ENCODE data around the gene RPS5. TPM values are rescaled to one million over a fixed set of nuclear protein-coding genes. Genes with fewer than 3 reads are reported as not detected.
"Not testable (repeated sequence)": the region's sequence is repeated elsewhere in the genome, so short reads cannot be mapped to it uniquely, and the experiment has no call there.

The RPS5 gene
- total and polyA plus RNA-seq, 9 of the 15 experiments (the other 6 are each of a cell fraction or from before 2014, with no cell fraction given), result 1,228 to 3,570 (median 2,484) TPM

GRCh38 chr19:58401840-58402421 is 14.9 kb downstream of the RPS5 start (continued):
- TF ChIP-seq E2F3 (CRISPR knock-in tag; IDR thresholded peaks at IDR 0.05) (0 out of 2 replicates have a peak, but pooled peaks have one; percentile 33), E4F1 (CRISPR knock-in tag; IDR thresholded peaks at IDR 0.05; ENCODE audit: borderline replicate concordance) (no peak), CREB3 (tag; conservative IDR thresholded peaks at IDR 0.05; ENCODE audit: low read depth) (no peak), PTBP1 (IDR thresholded peaks at IDR 0.05; ENCODE audit: low read depth, low read length) (no peak)

GRCh38 chr19:58403920-58404478 is 16.9 kb downstream of the RPS5 start:
- H2AFZ ChIP-seq (ENCODE audit: low read depth, low read length); CTCF ChIA-PET (ENCODE audit: low intra/inter-chr PET ratio); ATAC-seq; H4K20me1 ChIP-seq (replicated peaks; ENCODE audit: control insufficient read depth, insufficient read depth, low read length); in situ Hi-C loops (cut with MboI); H3K9me3 ChIP-seq (replicated peaks; ENCODE audit: control insufficient read depth, insufficient read depth, low read depth, low read length); H3K4me2 ChIP-seq (ENCODE audit: insufficient read depth, low read length); H3K27me3 ChIP-seq (ENCODE audit: control insufficient read depth in 2 of 2, insufficient read depth in 2 of 2, low read length in 2 of 2); H3K9me1 ChIP-seq (ENCODE audit: control insufficient read depth, insufficient read depth, low read length); H3K4me3 ChIP-seq; H3K36me3 ChIP-seq (ENCODE audit: control insufficient read depth, insufficient read depth, low read length); BruUV-seq (replicated peaks): not testable (repeated sequence)
- Histone ChIP-seq H3K9ac (ENCODE audit: insufficient read depth in 1 of 2, low read depth in 2 of 2, low read length in 2 of 2) (0 out of 4 replicates have a peak overlapping the region, but pooled peaks of 1 of the 2 experiments have one; percentile 4), H3K4me1 (replicated peaks in 1 of 2; ENCODE audit: control insufficient read depth in 2 of 2, insufficient read depth in 2 of 2, low read length in 2 of 2) (peaks cover 31 to 56% of the 10 kb centered on the region in 2 experiments), H3K27ac (ENCODE audit: extremely low read depth, low read depth, low read length) (peak overlapping the region; percentile 10; the same call in 2 of the 3 replicates), H3K79me2 (ENCODE audit: control insufficient read depth, insufficient read depth, low read length) (peaks cover 51% of the 10 kb centered on the region)
- peak; percentile 69 for FAIRE-seq
- intact Hi-C loops (cut with micrococcal nuclease), result loop anchor here (10.0 kb wide), 1 partner anchor 179 kb away; the partner anchor contains the start of gene ZNF544
- DNase-seq (ENCODE audit: extremely low read depth in 1 of 4, low spot score in 3 of 4), result peak in 3 of 4 experiments; percentile 28 to 72 (median 62)
- POLR2A ChIA-PET, result interaction anchor here (0.6 kb wide), 1 partner anchor 73 kb away, joined by 3 read pairs; no protein-coding TSS in a partner anchor
- 6% methylated on average over 5 of the region's 5 CpGs for WGBS (ENCODE audit: insufficient coverage, low coverage, missing lambda C conversion rate)
- TF ChIP-seq SMARCA4 (IDR thresholded peaks at IDR 0.05) (peak; percentile 39; the same call in 1 of the 2 replicates), NFYB (IDR thresholded peaks at IDR 0.05; ENCODE audit: extremely low read depth, insufficient read length) (peak; percentile 7), DPF2 (IDR thresholded peaks at IDR 0.05) (peak; percentile 79), HDAC2 (IDR thresholded peaks at IDR 0.05) (peak; percentile 17; the same call in 1 of the 2 replicates), CBFA2T3 (IDR thresholded peaks at IDR 0.05) (peak; percentile 60), SMARCE1 (IDR thresholded peaks at IDR 0.05) (peak; percentile 48; the same call in 1 of the 2 replicates), ZBTB2 (IDR thresholded peaks at IDR 0.05) (0 out of 2 replicates have a peak, but pooled peaks have one; percentile 17), ARID1B (IDR thresholded peaks at IDR 0.05) (peak; percentile 57), ZNF316 (IDR thresholded peaks at IDR 0.05) (0 out of 2 replicates have a peak, but pooled peaks have one; percentile 12), NFE2 (IDR thresholded peaks at IDR 0.05; ENCODE audit: low read depth) (peak; percentile 62), HMBOX1 (IDR thresholded peaks at IDR 0.05) (0 out of 2 replicates have a peak, but pooled peaks have one; percentile 20), ARNT (IDR thresholded peaks at IDR 0.05) (0 out of 4 replicates have a peak, but pooled peaks of 1 of the 2 experiments have one; percentile 54)
